ENCODE measurements around the gene FOXO3B. TPM values are rescaled to one million over a fixed set of nuclear protein-coding genes. Genes with fewer than 3 reads are reported as not detected.
"Not testable (repeated sequence)": the region's sequence is repeated elsewhere in the genome, so short reads cannot be mapped to it uniquely, and the experiment has no call there.

The FOXO3B gene
- total RNA-seq: 10 to 100 TPM in 5 of 8 experiments, 1 to 10 TPM in 3; 3.9 to 21.4 (median 10.9) TPM

DNA sequence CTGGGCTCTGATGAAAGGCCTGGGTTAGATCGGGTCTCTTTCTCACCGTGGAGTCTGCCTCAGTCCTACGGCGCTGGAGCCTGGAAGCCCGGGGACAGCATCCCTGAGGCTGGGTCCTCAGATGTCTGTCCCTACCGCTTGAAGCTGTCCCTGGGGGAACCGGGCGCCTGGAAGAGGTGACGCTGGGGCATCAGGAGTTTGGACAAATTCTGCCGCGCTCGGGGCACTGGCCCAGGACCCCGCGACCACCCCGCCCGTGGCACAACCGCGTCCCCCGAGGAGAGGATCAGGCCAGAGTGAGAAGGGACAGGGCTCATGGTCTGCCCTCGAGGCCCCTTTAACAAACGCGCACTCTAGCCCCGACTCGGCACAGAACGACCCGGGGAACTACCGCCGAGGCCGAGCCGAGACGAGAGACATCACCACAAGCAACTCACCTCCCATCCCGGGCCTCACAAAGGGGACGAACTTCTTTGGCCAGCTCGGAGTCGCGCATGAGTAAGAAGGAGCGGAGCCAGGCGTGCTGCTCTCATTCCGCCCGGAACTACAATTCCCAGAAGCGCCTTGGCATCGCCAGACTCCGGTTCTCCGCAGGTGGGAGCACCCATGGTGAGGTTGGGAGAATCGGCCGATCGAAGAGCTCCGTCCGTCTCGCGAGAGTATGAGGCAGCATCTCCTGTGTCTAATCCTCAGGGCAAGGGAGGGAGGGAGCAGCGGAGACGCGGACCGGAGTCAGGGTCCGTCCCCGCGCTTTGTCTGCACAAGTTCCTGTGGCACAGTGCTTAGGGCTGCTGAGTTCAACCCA lies at the start of gene FOXO3B:
Gene FOXO3B (minus strand): TSS at position 548 of the 805 bp plus-strand sequence. CDS start 663 bp downstream, outside the sequence.
- peak; percentile 89 to 98 (median 95) for ATAC-seq (replicated peaks in 6 of 8)
- in situ Hi-C loops (cut with MboI; ENCODE audit: low pct_unique_long_range_greater_than_20kb in 2 of 9, low sequenced_read_pairs in 9 of 9, unreplicated experiment in 9 of 9); H3K4me1 ChIP-seq (replicated peaks in 1 of 2): not testable (repeated sequence)
- WGBS, 10 experiments: 0% methylated on average over 5 of the region's 58 CpGs; no CpG with 5 or more reads in 9 of the 10 experiments
- Histone ChIP-seq H3K4me3 (peak within 1 kb of the TSS in 4 of 5 donors; percentile 55 to 87 (median 62)), H3K27ac (peak within 1 kb of the TSS; percentile 63 to 81)

DNA sequence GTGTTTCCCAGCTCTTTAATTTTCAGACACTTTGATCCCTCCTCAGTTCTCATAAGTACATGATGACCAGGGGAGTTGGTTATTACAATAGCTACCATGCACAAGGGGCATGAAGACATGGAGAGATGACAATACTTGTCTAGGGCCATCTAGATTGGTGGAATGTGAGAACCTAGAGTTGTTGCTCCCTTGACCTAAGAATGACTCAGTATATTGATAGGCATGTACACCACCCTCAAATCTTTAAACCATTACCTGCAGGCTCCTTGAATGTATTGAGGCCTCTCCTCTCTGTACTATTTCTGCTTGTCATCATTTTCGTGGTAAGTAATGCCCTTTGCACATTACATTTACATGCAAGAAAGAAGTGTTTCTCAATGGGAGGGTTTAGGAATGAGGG lies 41.4 kb upstream of the FOXO3B start:
- H3K27ac ChIP-seq; H3K4me1 ChIP-seq (replicated peaks in 1 of 2); in situ Hi-C loops (cut with MboI; ENCODE audit: low pct_unique_long_range_greater_than_20kb in 2 of 9, low sequenced_read_pairs in 9 of 9, unreplicated experiment in 9 of 9); H3K4me3 ChIP-seq: not testable (repeated sequence)
- WGBS, 10 experiments: 33 to 100% (median 60%) methylated on average over 1 of the region's 1 CpG; no CpG with 5 or more reads in 7 of the 10 experiments
- ATAC-seq (replicated peaks in 6 of 8): peak in 2 of 8 experiments; percentile 25 to 36

DNA sequence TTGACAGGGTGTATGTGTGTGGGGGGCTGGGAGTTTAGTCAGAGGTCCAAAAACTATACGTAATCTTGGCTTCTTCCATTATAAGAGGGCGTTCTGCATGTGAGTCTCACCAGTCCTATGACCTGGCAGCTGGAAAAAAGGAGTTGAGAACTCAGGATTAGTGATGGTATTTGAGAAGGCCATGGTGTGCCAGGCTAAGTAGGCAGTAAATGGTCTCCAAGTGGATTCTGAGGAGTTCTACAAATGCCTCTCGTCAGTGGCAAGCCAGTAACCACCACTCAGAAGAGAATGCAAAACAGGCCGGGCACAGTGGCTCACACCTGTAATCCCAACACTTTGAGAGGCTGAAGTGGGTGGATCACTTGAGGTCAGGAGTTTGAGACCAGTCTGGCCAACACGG lies 40.5 kb upstream of the FOXO3B start:
- H3K4me3 ChIP-seq; H3K4me1 ChIP-seq (replicated peaks in 1 of 2); in situ Hi-C loops (cut with MboI; ENCODE audit: low pct_unique_long_range_greater_than_20kb in 2 of 9, low sequenced_read_pairs in 9 of 9, unreplicated experiment in 9 of 9); ATAC-seq (replicated peaks in 6 of 8); H3K27ac ChIP-seq: not testable (repeated sequence)
- 80% methylated on average over 1 of the region's 5 CpGs; no CpG with 5 or more reads in 9 of the 10 experiments for WGBS, 10 experiments

- H3K4me3 ChIP-seq; in situ Hi-C loops (cut with MboI; ENCODE audit: low pct_unique_long_range_greater_than_20kb in 2 of 9, low sequenced_read_pairs in 9 of 9, unreplicated experiment in 9 of 9); H3K27ac ChIP-seq; H3K4me1 ChIP-seq (replicated peaks in 1 of 2): not testable (repeated sequence)
- peak in 5 of 8 experiments; percentile 17 to 96 (median 65) for ATAC-seq (replicated peaks in 6 of 8)
- WGBS, 10 experiments: no CpG with 5 or more reads among the region's 12 CpGs
Measured at GRCh38 chr17:18721775-18722547, 39.8 kb upstream of the FOXO3B start.

DNA sequence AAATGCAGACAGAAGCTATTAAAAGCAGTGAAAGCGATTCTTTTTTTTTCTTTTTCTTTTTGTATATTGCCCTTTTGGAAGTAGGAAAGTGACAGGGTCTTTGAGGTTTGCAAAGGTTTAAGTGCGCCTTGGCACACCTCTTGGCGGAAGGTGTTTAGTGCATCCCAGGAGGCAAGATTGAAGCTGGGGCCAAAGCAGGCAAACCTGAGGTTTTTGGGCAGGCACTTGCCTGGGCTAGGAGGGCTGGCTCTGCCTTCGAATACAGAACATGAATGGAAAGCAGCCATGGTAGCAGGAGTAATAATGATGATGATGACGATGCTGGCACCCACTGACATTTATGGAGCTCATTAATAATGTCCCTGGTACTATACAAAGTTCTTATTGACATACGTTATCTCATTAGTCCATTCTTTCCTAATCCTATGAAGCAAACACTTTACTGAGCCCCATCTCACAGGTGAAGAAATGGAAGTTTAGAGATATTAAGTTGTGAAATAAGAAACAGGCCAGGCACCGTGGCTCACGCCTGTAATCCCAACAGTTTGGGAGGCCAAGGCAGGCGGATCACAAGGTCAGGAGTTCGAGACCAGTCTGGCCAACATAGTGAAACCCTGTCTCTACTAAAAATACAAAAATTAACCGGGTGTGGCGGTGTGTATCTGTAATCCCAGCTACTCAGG lies 37.5 kb upstream of the FOXO3B start:
- H3K4me3 ChIP-seq; H3K27ac ChIP-seq; H3K4me1 ChIP-seq (replicated peaks in 1 of 2); ATAC-seq (replicated peaks in 6 of 8); in situ Hi-C loops (cut with MboI; ENCODE audit: low pct_unique_long_range_greater_than_20kb in 2 of 9, low sequenced_read_pairs in 9 of 9, unreplicated experiment in 9 of 9): not testable (repeated sequence)
- WGBS, 10 experiments: 17 to 90% (median 61%) methylated on average over 1 to 3 of the region's 12 CpGs; no CpG with 5 or more reads in 7 of the 10 experiments

- H3K27ac ChIP-seq; H3K4me1 ChIP-seq (replicated peaks in 1 of 2); in situ Hi-C loops (cut with MboI; ENCODE audit: low pct_unique_long_range_greater_than_20kb in 2 of 9, low sequenced_read_pairs in 9 of 9, unreplicated experiment in 9 of 9); H3K4me3 ChIP-seq: not testable (repeated sequence)
- ATAC-seq (replicated peaks in 6 of 8): peak; percentile 12 to 87 (median 60)
- WGBS, 10 experiments: 0% methylated on average over 1 of the region's 9 CpGs; no CpG with 5 or more reads in 9 of the 10 experiments
Measured at GRCh38 chr17:18718643-18719427, 36.7 kb upstream of the FOXO3B start.

DNA sequence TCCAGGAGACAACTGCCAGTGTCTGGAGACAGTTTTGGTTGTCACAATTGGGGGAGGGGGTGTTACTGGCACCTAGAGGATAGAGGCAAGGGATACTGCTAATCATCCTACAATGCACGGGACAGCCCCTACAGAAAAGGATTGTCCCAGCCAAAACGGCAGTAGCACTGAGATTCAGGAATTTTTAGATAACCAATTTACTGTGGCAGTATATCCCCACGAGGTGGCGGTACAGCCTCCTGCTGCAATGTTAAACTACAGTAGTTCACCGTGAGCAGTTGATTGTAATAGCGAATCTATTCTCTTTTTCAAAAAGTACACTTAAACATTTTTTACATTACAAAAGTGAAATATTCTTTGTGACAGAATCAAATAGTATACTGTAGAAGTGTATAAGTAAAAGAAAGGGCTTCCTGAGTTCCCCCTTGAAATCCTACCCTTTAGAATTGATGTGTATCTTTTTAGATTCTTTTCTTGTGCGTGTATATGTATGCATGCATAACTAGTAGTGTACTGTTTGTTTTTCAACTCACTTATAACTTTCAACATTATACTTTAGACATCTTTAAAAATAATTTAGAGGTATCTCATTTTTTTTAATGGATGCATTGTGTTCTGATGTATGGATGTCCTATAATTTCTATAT lies 30.4 kb upstream of the FOXO3B start:
- 0 to 100% (median 44%) methylated on average over 1 to 2 of the region's 7 CpGs; no CpG with 5 or more reads in 5 of the 10 experiments for WGBS, 10 experiments
- peak in 7 of 8 experiments; percentile 52 to 91 (median 66) for ATAC-seq (replicated peaks in 6 of 8)
- H3K4me3 ChIP-seq; in situ Hi-C loops (cut with MboI; ENCODE audit: low pct_unique_long_range_greater_than_20kb in 2 of 9, low sequenced_read_pairs in 9 of 9, unreplicated experiment in 9 of 9); H3K4me1 ChIP-seq (replicated peaks in 1 of 2); H3K27ac ChIP-seq: not testable (repeated sequence)

GRCh38 chr17:18708215-18708614 lies 26.1 kb upstream of the FOXO3B start:
- 95 to 100% (median 100%) methylated on average over 1 to 3 of the region's 3 CpGs; no CpG with 5 or more reads in 5 of the 10 experiments for WGBS, 10 experiments
- ATAC-seq (replicated peaks in 6 of 8); H3K4me3 ChIP-seq; in situ Hi-C loops (cut with MboI; ENCODE audit: low pct_unique_long_range_greater_than_20kb in 2 of 9, low sequenced_read_pairs in 9 of 9, unreplicated experiment in 9 of 9); H3K27ac ChIP-seq; H3K4me1 ChIP-seq (replicated peaks in 1 of 2): not testable (repeated sequence)

- H3K4me1 ChIP-seq (replicated peaks in 1 of 2); H3K4me3 ChIP-seq; H3K27ac ChIP-seq; in situ Hi-C loops (cut with MboI; ENCODE audit: low pct_unique_long_range_greater_than_20kb in 2 of 9, low sequenced_read_pairs in 9 of 9, unreplicated experiment in 9 of 9); ATAC-seq (replicated peaks in 6 of 8): not testable (repeated sequence)
- WGBS, 10 experiments: 90 to 100% methylated on average over 2 to 3 of the region's 3 CpGs; no CpG with 5 or more reads in 8 of the 10 experiments
Measured at GRCh38 chr17:18705955-18706354, 23.8 kb upstream of the FOXO3B start.

DNA sequence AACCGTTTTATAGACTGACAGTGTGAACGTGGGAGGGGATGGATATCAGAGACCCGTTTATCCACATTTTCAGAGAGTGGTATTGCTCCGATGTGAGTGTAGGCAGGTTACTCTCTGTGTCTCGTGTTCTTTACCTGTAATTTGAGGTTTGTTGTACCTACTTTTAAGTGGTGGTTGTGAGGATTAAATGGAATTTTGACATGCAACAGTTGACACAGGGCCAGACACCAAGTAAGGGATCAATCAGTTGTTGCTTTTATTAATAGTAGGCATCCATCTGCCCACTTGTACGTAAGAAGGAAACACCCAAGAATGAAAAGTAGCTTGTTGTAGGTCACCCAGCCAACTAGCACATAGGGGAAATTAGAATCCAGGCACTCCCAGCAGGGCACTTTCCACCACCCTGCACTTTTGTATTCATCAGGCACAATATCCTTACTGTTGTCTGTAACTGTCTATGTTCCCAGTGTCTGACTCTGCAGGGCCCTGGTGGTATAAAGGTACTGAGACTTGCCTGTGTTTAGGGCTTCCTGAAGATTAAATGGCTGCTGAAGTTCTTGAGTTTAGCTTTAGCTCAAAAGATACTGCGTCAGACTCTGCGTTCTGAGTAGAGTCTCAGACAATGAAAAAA lies 16.5 kb upstream of the FOXO3B start:
- not testable (repeated sequence) for ATAC-seq (replicated peaks in 6 of 8); H3K27ac ChIP-seq

DNA sequence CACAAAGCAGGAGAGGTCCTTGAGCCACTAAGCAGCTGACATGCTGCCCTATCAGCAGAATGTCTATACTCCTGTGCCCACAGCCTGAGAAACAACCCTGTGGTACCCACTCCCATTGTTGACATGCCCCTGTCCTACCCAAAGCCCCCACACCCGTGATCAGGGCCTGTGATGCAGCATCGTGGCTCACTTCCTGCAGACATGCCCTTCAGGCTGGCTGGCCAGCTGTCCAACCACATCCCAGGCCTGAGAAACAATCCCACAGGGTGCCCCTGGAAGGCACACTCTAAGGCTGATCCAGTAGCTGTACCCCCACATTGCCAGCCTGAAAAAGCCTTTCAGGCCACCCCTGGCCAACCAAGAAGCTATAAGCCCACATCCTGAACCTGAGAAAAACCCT lies 13.0 kb upstream of the FOXO3B start:
- H3K27ac ChIP-seq; ATAC-seq (replicated peaks in 6 of 8); H3K4me3 ChIP-seq; H3K4me1 ChIP-seq (replicated peaks in 1 of 2); in situ Hi-C loops (cut with MboI; ENCODE audit: low pct_unique_long_range_greater_than_20kb in 2 of 9, low sequenced_read_pairs in 9 of 9, unreplicated experiment in 9 of 9): not testable (repeated sequence)
- WGBS, 10 experiments: 60 to 67% (median 60%) methylated on average over 1 of the region's 2 CpGs; no CpG with 5 or more reads in 7 of the 10 experiments

More for the DNA sequence above, 16.5 kb upstream of the FOXO3B start:
- H3K4me1 ChIP-seq (replicated peaks in 1 of 2); in situ Hi-C loops (cut with MboI; ENCODE audit: low pct_unique_long_range_greater_than_20kb in 2 of 9, low sequenced_read_pairs in 9 of 9, unreplicated experiment in 9 of 9): not testable (repeated sequence)
- 60 to 100% (median 100%) methylated on average over 1 to 7 of the region's 8 CpGs; no CpG with 5 or more reads in 6 of the 10 experiments for WGBS, 10 experiments
- H3K4me3 ChIP-seq: peak overlapping the region in 2 of 5 donors; percentile 32 to 89

Measured in motor neuron (in vitro differentiated cells).